HG03103 (cell line): ENCODE measurements around the gene SLC32A1.

Experiments
- ATAC-seq: cut with Tn5 transposase; IDR thresholded peaks from one replicate; pipeline ENCODE4 v1.9.1; 2021; ENCODE audit warnings: low read depth; ENCODE audit not compliant: unreplicated experiment

The SLC32A1 gene

DNA sequence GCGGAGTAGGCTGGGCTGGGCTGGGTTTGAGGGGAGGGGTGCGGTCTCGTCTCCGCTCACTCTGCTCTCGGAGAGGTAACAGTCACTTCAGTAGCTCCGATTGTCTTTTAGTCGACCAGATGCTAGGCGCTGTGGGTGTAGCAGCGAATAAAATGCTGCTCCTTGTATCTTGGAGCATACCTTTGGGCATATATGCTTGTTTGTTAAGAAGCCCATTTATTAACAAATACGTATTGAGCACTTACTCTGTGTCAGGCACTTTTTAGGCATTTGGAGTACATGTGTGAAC lies 24.5 kb downstream of the SLC32A1 start:
- ATAC-seq = peak; percentile 25

DNA sequence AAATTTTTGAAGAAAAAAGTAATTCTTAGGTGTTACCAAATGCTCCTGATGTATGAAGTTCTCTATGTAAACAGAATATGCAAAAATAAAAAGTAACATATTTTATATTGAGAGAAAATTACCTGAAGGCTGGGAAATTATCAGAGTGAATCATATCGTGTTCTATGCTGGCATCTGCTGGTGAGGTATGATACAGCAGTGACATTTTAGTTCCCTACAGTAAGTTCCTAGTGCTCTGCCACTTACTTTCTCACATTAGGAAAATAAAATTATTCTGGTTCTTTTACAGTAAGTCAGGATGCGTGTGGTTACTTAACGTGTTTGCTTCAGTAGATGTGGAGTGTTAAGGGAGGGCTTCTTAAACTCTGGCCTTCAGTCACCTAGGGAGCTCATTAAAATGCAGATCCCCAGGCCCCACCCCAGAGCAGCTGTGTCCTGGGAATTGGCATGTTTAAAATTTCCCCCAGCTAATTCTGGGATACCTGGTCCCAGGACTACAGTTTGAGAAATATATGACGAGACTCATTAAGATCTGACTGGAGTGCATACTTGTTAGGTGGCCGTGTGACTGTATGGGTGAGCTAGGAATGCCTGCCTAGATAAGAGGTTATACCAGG lies 27.2 kb downstream of the SLC32A1 start:
- no peak for ATAC-seq

DNA sequence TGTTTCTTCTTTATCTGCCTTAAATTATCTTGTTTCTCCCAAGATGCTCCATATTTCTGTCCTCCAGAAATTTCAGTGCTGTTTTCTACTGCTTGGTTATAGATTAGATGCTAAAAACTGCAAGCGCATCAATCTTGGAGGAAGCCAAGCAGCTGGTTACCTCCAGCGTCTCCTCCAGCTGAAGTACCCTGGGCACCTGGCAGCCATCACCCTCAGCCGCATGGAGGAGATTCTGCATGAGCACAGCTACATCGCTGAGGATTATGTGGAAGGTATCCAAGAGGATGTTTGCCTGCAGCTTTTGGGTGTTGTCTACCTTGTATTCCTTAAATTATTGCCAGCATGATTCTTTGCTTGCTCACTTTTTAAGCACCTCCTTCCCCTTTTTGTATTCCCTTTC lies 27.7 kb downstream of the SLC32A1 start:
- ATAC-seq = no peak

DNA sequence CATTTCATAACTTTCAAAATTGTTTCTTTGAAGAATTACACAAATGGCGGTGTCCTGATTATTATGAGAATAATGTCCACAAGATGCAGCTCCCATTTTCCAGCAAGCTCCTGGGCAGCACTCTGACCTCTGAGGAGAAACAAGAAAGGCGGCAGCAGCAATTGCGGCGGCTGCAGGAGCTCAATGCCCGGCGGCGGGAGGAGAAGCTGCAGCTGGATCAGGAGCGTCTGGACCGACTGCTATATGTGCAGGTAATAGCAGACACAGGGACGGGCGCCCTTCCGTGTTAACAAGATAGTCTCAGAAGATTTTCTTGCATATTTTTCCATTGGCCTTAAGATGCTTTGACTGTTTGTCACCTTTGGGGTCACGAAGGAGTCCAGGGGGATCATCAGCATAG lies 30.6 kb downstream of the SLC32A1 start:
- ATAC-seq = no peak

DNA sequence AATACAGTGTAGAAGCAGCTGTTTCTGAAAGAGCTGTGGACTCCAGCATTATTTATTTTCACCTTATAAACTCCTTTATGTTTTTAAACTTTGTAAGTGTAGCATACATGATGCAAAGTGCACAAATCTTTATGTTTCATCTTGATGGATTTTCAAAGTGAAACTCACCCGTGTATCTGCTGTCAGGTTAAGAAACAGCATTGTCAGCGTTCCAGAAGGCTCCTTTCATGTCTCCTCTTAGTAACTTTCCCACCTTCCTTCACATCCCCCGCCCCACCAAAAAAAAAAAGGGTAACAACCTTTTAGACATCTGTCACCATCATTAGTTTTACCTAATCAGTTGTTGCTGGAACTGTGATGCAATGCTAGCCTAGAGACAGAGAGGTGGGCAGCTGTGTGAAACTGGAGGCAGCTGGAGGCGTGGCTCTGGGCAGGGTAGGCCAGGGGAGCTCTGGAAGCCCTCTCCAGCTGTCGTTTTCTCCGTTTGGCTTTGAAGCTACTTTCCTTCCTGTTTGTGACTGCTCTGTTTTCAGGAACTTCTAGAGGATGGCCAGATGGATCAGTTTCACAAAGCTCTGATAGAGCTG lies 31.1 kb downstream of the SLC32A1 start:
- no peak for ATAC-seq

DNA sequence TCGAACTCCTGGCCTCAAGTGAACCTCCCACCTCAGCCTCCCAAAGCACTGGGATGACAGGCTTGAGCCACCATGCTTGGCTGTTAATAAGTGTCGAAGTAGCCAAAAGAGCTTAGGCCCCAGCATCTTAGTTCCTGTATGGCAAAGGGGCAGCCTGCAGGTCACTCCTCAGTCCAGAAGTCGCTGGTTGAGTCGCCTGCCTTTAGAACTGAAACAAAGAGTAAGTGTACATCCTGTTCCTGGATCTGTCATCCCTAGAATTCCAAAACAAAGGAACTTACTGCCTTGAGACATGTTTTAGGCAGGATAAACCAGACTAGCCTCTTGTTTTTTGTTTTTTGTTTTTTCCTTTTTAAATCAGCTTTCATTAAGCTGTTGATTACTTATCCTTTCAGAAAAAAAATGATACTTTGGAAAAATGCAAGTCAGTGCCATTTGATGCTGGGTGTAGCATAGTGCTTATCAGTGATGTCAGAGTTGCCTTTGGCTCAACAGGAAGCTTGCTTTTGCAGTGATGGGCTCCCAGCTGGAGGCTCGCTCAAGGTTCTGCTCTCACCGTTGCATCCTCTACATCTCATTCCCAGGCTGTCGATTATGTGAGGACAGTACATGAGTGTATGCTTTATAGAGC lies 33.0 kb downstream of the SLC32A1 start:
- no peak for ATAC-seq

DNA sequence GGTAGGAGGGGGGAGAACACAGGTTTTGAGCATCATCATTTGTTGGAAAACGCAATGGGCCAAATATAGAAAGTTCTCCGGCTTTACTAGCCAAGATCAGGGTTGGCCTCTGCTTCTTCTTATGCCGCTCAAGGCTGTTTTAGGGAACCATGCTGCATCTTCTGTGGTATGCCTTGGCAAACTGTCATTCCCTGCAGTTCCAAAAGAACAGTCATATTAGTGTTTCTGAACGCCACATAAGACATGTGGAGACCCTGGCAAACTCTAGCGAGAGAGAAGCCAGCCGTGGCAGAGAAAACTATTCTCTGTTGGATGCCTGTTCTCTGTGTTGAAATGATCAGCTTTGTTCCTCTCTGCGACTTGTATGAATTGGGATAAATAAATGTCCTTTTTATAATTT lies 34.8 kb downstream of the SLC32A1 start:
- no peak for ATAC-seq

DNA sequence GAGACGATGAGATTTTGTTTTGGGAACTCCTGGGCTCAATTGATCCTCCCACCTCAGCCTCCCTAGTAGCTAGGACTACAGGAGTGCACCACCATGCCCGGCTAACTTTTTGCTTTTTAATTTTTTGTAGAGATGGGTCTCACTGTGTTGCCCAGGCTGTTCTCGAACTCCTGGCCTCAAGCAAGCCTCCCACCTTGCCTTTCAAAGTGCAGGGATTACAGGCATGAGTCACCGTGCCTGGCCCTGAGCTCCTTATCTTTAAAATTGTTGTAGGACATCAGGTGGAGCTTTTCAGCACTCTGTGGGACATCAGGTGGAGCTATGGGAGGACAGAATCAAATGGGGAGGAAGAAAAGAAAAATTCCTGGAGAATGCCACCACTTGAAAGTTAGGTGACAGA lies 36.7 kb downstream of the SLC32A1 start:
- no peak for ATAC-seq

DNA sequence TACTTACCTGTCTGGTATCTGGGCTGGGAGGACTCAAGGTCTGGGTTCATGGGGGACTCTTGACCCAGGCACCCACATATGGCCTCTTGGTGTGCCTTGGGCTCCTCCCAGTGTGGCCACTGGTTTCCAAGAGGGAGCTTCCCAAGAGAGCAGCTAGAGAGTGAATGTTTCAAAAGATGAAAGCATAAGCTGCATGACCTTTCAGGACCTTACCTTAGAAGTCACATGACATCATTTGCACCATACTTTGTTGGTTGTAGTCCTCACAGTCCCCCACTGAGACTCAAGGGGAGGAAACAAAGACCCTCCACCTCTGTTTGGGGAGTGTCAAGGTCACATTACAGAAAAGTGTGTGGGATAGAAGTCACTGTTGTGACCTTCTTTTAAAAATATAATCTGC lies 37.9 kb downstream of the SLC32A1 start:
- no peak for ATAC-seq

DNA sequence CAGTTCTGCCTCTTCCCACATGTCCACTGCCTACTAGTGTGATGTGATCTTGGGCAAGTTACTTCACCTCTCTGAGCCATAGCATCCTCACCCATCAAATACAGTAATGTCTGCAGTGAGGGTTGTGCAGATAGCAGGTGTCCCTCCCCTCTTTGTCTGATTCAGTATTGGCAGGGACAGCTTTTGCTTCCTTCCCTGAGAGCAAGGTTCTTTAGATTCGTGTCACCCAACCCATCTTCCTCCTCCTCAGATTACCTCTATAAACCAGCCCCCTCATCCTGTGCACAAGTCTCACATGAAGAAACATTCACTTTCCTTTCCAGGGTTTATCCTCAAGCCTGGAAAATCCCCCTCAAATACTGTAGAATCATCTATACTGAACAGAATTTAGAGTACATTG lies 39.3 kb downstream of the SLC32A1 start:
- ATAC-seq = no peak

DNA sequence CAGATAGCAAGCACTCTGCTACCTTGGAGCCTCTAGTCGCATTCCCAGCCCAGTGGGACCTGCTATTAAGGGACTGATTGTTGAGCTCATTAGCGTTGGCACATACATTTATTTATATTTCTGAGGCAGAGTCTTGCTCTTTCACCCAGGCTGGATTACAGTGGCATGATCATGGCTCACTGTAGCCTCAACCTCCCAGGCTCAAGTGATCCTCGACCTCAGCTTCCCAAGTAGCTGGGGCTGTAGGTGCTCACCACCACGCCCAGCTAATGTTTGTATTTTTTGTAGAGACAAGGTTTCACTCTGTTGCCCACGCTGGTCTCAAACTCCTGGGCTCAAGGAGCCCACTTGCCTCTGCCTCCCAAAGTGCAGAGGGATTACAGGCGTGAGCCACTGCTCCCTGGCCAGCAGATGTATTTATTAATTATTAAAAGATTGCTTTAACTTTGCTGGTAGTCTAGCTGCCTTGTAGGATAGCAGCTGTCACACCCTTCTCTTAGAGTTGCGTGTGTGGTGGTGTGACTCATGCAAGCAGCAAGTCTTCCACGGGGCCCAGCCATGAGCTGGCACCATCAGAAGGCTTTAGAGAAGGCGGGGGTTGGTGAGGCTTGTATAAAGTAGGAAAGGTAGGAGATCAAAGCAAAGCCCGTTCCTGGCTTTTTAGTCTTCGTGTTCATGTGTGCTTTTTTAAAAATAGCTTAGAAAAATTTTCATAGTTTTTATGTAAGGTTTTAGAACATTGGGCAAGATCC lies 40.5 kb downstream of the SLC32A1 start:
- no peak for ATAC-seq

DNA sequence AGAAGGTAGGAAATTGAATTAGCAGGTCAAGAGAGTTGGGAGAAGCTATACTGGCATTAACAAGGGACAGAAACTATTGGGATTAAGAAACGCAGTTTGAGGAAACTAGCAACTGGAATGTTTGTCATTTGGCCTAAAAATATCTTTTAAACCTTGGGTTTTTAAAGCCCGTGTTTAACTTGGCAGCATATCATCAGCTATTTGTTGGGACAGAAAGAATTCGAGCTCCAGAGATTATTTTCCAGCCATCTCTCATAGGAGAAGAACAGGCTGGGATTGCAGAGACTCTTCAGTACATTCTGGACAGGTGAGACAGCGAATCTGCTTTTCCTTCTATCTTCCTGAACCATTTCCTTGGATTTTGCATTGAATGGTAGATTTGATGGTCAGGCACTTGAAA lies 41.8 kb downstream of the SLC32A1 start:
- no peak for ATAC-seq

DNA sequence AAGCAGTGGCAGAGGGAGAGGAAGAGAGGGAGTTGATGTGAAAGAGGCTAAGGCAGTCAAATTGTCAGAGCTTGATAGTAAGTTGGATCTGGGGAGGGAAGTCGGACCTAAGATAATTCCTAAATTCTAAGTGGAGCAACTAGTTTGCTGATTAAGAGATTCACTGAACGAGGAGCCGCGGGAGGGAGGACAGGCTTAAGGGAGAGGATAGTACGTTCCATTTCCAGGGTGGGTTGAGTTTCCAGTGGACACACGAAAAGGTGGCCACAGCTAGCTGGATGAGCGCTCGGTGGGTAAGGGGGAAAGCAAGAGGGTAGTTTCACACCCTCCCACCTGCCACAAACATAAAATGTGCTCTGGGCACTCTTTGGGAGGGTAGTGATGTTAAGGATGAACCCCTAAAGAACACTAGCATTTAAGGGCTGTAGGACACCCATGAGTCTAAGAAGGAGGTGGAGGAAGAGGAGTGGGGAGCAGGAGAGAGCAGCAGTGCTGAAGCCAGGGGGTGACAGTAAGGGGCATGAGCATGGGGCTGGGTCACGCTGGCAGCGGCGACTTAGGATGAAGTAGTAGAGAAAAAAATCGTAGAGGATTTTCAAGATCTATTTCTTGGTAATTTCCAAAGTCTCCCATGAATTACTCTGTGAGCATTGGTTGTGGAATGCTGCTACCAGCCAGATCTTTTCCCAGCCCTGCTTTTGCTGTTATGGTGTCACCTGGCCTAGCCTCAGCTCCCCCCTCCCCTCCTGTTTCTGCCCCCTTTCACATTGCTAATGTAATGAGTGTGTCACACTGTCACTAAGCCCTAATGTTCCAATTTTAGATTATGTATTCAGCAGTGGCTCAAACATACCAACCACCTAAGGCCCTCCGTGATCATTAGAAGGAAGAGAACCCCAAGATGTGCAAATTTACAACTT lies 45.4 kb downstream of the SLC32A1 start:
- no peak for ATAC-seq

DNA sequence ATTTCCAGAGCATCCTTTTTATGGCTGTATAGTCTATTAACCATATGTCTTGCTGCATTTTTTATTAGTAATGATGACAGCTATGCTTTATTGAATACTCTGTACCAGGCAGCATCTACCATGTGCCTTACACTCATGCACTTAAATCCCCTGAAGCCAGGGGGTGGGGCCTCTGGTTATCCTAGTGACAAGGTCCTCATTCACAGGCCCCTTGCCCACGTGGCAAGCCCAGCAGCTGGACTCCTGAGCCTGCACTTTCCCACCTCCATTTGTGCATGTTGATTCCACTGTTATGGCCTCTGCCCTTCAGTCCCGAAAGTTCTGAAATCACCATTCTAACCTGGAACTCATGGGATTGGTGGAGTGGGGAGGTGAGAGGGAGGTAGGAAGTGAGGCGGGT lies 46.3 kb downstream of the SLC32A1 start:
- no peak for ATAC-seq

DNA sequence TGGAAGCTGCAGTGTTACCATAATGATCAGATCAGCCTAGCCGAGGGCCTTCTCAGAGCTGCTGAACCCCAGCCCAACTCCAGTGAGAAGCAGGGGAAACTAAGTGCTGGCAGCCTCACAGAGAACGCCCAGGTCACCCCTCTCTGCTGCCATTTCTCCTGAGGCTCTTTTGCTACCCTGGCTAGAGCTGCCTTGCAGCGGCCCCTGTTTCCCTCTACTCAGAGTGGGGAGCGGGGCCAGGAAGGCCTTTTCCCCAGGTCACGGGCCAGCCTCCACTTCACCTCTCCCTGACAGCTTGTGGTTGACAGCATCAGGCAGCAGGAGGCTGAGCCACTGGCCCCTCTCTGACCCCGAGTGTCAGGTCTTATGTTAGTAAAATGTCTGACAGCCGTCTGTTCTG lies 46.7 kb downstream of the SLC32A1 start:
- ATAC-seq = no peak

DNA sequence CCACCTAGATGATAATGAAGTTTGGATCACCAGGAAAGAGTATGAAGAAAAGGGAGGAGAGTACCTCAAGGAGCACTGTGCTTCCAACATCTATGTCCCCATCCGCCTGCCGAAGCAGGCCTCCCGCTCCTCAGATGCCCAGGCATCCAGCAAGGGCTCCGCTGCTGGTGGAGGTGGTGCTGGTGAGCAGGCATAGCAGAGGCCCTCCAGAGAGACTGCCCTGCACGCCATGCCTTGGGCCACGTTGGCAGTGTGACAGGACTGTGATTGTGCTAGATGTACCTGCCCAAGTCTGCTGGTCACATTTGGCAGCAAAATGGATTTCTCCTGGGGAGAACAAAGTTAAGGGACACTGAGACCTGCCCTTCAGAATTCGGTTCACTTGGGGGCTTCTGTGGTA lies 47.3 kb downstream of the SLC32A1 start:
- ATAC-seq = no peak

DNA sequence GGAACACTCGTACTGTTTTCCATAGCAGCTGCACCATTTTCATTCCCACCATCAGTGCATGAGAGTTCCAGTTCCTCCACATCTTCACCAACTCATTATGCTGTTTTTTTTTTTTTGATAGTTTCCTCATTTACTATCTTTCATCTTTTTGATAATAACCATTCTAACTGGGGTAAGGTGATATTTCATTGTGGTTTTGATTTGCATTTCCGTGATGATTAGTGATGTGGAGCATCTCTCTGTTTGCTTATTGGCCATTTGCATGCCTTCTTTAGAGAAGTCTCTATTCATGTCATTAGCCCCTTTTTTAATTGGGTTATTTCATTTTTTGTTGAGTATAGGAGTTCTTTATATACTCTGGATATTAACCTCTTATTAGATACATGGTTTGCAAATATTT lies 49.9 kb downstream of the SLC32A1 start:
- ATAC-seq = no peak

DNA sequence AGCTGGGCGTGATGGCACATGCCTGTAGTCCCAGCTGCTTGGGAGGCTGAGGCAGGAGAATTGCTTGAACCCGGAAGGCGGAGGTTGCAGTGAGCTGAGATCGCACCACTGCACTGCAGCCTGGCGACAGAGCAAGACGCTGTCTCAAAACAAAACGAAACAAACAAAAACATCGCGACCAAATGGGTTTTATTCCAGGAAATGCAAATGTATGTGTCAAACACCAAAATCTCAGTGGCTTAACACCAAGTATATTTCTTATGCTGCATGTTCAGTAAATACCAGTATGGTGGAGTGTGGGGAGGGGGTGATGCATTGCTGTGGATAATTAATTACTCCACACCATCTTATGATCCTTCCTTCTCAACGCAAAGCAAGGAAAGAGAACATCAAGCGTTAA lies 52.1 kb downstream of the SLC32A1 start:
- no peak for ATAC-seq
